Stimulated activated CD8-positive, alpha-beta memory T cell treated with anti-CD3 and anti-CD28 coated beads, Interleukin-12 subunit alpha, Interleukin-12 subunit beta, amount 100 ng/mL, for 4 hours (primary cell): ENCODE results near the gene UBQLN1.
A peak's percentile ranks its signal among the peaks of the same experiment; 100 is the strongest.

Experiments used
- DNase-seq: peaks from one replicate; pipeline ENCODE4 v3.0.0-alpha.2; 2020; ENCODE audit warnings: low read depth

UBQLN1 gene

DNA sequence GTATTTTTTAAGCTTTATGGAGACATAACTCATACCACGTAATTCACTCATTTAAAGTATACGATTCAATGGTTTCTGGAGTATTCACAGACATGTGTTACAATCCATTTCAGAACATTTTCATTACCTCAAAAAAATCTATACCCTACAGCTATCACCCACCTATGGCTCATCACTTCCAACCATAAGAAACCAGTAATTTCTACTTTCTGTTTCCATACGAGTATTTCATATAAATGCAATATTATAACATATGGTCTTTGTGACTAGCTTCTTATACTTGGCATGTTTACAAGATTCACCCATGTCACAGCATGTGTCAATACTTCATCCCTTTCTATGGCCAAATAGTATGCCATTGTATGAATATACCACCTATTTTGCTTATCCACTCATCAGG, 18.8 kb downstream of the UBQLN1 start:
- no peak for DNase-seq

DNA sequence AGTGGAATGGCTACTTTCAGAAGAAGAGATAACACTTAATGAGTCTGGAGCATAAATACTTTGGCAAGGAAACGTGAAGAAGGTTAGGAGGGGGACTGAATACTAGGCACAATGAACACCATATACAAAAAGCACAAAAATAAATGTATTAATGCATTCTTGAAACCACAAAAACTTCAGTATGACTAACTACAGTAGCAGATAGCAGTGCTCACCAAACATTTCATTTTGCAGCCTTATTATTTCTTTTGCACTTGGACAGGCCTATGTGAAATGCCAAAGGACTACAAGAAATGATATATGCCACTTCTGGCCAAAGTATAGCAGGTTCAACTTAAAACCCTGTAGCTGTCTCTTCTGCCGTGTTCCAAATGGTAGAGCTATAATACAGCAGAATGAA, 26.3 kb downstream of the UBQLN1 start:
- no peak for DNase-seq

DNA sequence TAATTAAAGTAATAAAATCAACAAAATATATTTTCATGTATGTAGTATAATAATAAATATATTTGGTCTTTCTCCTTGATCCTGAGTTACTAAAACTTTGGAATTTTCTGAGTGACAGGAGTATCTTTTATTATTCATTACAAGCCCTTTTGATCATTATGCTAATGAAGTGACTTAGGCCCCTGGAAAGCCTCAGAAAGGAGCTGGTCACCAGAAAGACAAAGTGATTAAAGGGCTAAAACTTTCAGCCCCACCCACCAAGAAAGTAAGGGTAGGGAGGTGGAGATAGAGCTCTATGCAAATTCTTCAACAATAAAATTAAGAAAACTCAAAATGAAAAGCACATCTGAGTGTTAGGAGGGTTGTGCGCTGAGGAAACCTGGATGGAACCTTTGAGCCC, 27.5 kb downstream of the UBQLN1 start:
- DNase-seq, result no peak

DNA sequence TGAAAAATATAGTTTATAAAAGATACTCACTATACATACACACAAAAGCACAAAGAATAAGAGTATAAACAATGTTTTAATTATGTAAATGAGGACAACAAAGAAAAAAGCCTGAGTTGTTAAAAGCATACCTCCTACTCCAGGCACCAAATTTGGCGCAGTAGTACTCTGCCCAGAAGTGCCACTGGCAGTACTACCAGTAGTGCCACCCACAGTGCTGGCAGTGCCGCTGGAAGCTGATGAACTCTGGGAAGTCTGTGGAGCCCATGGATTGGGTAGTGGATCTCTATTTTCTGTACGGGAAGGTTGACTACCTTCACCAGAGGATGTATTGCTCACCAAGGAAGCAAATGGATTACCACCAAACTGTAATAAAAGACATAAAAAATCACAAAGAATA, 30.2 kb downstream of the UBQLN1 start:
- DNase-seq, result no peak

GRCh38 chr9:83675466-83675865, 32.3 kb downstream of the UBQLN1 start:
- DNase-seq, result no peak

GRCh38 chr9:83671451-83671850, 36.3 kb downstream of the UBQLN1 start:
- no peak for DNase-seq

GRCh38 chr9:83670381-83670780, 37.4 kb downstream of the UBQLN1 start:
- DNase-seq, result no peak

- no peak for DNase-seq
Measured at GRCh38 chr9:83669067-83669466, 38.7 kb downstream of the UBQLN1 start.

DNA sequence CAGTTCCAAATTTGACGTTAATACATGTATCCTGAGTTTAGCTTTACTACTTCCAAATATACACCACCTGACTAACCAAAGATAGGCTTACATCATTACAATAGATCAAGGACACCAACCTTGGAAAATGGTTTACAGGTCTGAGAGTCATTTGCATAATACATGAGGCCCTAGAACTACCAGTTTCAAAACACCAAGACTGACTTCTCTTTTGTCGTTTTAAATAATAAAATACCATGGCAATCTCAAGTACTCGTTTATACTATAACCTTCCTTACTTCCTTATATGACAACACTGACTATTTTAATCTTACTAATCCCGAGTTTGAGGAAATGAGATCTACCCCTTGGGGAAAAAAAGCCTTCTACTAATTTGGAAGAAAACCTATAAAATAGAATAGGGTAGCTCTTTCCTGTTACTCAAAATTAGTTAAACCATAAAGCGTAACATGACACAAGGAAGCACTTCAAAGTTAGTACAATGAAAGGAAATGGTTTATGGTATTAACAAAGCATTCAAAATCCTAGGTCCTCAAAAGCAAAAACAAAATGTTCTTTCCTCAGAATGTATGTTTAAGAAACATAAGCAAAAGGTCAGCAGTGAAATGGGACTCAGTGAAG, 42.1 kb downstream of the UBQLN1 start:
- DNase-seq, result no peak

GRCh38 chr9:83662933-83663332, 44.8 kb downstream of the UBQLN1 start:
- DNase-seq, result no peak

GRCh38 chr9:83656952-83657351, 50.8 kb downstream of the UBQLN1 start:
- no peak for DNase-seq

GRCh38 chr9:83656032-83656680, 51.6 kb downstream of the UBQLN1 start:
- no peak for DNase-seq

GRCh38 chr9:83655433-83655832, 52.3 kb downstream of the UBQLN1 start:
- DNase-seq, result no peak

DNA sequence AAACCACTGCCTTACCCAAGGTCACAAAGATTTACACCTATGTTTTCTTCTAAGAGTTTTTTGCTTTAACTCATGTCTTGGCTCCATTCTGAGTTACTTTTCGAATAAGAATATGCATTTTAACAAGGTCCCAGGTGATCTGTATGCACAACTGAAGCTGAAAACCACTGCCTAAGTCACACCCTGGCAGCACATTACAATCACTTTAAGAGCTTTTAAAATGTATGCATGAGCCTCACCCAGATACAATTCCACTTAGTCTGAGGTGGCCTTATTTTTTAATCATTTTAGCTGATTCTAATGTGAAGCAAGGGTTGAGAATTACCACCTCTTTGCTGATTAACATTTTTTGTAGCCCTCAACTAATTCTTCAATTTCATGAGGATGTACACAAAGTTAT, 55.3 kb downstream of the UBQLN1 start:
- DNase-seq, result no peak

DNA sequence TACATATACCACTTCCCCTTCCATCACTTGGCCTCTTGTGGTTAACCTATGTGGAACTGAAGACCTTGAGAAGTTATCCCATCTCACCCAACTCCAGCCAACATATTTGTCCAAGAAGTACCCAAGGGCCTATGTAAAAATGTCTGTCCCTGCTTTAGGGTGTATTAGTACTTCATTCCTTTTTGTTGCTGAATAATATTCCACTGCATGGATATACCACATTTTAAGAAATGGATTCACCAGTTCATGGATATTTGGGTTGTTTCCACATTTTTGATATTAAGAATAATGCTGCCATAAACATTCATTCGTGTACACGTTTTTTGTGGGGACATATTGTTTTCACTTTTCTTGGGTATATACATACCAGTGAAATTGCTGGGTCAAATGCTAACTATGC, 56.2 kb downstream of the UBQLN1 start:
- DNase-seq, result no peak

DNA sequence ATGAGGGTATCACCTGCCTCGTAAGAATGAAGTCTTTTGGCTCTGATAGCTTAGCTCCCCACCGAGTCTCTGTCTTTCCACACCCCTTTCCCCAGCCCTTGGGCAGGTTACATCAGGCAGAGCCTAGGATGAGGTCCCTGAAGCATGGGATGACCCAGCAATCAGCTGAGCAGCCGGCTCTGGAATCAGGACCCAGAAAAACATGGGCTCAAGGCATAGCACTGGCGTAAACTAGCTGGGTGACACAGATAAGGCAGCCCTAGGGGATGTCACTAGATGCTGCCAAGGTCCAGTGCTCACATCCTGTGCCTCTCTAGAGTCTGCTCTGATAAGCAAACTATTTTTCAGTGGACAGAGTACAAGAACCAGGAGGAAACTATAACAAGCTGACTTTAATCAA, 58.2 kb downstream of the UBQLN1 start:
- DNase-seq, result no peak

DNA sequence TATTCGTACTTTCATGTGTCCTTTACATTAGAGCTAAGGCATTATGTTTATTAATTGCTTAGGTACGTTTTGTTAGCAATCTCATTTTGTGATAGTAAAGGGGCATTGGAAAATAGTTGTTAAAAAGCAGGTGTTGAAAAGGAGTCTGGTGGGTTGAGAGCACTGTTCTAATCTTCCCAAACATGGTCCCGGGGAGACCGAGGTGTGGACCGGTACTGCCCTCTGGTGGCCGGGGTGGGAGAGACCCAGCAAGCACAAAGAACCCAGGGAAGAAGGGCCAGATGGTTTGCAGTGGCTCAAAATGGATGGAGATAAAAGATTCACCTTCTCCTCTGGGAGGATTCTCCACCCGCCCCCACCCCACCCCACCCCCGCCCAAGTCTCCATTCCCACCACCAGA, 58.7 kb downstream of the UBQLN1 start:
- DNase-seq, result peak; percentile 49

DNA sequence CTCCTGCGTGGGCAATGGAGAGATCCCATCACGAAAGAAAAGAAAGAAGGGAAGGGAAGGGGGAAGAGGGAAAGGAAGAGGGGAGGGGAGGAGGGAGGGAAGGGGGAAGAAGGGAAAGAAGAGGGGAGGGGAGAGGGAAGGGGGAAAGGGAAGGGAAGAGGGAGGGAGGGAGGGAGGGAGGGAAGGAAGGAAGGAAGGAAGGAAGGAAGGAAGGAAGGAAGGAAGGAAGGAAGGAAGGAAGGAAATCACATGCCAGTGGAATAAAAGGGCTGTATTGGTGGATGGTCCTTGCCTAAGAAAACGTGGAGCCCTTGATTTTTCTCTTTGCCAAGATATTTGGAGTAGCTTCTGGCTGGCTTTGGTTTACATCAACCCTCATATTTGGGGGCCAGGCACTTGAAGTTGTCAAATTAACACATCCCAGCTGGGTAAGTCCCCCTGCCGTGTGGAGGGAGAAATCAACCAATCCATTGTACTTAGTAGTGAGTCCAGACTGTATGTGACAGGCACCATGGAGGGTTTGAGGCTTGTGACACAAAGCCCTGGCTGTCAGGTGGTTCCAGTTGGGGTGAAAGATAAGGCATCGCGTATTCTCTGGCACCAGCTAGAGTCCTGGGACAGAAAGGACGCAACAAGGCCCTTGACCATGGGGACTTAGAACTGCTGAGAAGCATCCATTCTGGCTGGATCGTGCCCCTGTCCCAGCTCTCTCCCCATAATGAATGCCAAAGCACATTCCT, 61.1 kb downstream of the UBQLN1 start:
- DNase-seq, result no peak

DNA sequence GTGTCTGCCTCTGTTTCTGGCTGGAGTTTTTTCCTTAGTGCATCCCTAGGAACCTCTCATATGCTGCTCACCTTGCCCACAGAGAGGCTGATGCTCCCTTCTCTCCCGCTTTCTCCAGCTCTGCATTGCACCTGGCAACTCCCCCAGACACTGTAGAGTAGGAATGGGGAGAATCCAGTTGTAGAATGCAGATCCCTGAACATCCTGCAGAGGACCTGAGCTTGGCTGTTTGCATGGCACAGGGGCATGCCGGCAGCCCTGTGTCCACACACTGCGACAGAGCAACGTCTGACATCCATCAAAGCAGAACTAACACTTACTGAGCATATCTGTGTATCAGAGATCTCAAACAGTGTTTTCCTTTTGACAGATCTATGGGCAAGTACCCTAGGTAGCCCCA, 65.0 kb downstream of the UBQLN1 start:
- no peak for DNase-seq

DNA sequence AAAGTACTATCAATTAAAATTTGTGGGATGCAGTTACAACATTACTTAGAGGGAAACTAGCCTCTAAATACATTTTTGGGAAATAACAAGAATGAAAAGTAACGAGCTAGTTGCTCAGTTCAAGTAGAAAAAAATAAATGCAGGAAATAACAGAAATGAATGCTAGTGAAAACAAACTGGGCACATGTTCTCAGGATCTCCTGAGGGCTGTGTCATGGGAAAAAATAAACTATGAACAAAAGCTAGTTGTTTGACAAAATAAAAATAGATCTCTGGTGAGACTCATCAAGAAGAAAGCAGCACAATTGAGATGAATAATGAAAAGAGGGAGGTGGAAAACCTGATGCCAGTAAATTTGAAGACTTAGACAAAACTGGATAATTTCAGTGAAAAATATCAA, 68.5 kb downstream of the UBQLN1 start:
- DNase-seq, result no peak

- no peak for DNase-seq
Measured at GRCh38 chr9:83637389-83637788, 70.4 kb downstream of the UBQLN1 start.

DNA sequence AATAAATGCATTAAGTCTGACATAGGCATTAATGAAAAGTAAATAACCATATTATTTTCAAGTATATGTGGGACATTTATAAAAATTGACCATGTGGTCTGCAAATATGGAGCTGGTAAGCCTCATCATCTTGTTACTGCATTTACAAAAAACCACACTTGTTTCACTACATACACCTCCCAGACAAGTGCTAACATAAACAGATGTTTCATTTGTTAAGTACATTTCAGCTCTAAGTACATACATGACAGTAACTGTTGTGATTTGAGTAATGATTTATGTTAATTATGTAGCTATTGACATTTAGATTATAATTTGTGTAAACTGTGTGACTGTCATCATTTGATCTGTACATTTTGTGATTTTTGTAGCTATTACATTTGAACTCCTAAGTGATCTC, 70.9 kb downstream of the UBQLN1 start:
- no peak for DNase-seq

DNA sequence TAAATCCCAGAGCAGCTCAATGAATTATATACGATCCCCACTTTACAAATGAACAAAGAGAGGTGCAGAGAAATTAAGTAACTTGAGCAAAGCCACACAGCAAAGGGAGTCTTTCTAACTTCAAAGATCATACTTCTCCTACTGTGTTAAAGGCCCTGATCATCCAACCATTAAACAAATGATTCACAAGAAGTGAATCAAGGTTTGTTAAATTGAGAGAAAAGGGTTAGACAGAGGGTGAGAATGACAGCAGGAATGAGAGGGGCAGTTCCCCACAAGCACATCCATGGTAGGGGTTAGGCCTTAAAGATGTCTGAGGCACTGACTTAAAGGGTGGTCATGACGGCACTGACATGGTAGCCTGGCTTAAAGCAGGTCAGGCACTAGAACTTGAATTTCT, 74.1 kb downstream of the UBQLN1 start:
- DNase-seq, result no peak

DNA sequence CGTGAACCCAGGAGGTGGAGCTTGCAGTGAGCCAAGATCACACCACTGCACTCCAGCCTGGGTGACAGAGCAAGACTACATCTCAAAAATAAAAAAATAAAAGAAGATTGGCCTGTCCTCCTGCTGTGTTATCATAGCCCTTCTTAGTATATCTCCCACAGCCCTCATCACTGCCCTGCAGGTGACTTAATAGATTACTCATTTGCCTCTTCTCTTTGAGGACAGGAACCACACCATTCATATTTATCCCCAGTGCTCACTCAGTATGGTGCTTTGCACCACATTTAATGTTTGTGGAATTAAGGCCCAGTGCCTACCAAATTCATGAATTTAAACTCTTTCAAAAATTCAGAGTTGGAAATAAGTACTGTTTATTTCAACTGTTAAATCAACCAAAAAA, 74.5 kb downstream of the UBQLN1 start:
- no peak for DNase-seq
